Body of pancreas (tissue), 4 donors: ENCODE results near the gene MAP3K20.
"Not testable (repeated sequence)": the region's sequence is repeated elsewhere in the genome, so short reads cannot be mapped to it uniquely, and the experiment has no call there.

Experiments used
- POLR2A ChIP-seq, 3 donors: fragments of 450-650 bp; IDR thresholded peaks; one replicate each; pipeline ENCODE4 v1.6.1; 2016; ENCODE audit warnings: antibody characterized with exemption in 3 of 3, mild to moderate bottlenecking in 2 of 3
- TF ChIP-seq, protein P1 (sequence below), 7 experiments: fragments of 450-650 bp in 4 of 7; fragments of 200-600 bp in 3 of 7; sonication (generic) in 3 of 7; IDR thresholded peaks; one replicate each; pipeline ENCODE4 v1.5.1; 2016 to 2019; ENCODE audit warnings: antibody characterized with exemption in 7 of 7

DNA sequence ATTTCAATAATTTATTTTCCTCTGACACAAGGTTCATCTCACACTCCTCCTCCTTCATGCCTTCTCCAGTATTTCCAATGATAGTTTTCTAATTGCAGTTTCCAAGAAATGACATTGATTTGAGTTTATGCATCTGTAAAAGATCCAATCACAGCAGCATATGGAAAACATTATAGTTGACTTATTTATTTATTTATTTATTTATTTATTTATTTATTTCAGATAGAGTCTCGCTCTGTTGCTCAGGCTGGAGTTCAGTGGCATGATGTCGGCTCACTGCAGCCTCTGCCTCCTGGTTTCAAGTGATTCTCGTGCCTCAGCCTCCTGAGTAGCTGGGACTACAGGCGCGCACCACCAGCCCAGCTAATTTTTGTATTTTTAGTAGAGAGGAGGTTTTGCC lies 52.5 kb downstream of the MAP3K20 start:
- TF ChIP-seq POLR2A (IDR thresholded peaks at IDR 0.05), result not testable (repeated sequence)
- TF ChIP-seq, protein P1, sequence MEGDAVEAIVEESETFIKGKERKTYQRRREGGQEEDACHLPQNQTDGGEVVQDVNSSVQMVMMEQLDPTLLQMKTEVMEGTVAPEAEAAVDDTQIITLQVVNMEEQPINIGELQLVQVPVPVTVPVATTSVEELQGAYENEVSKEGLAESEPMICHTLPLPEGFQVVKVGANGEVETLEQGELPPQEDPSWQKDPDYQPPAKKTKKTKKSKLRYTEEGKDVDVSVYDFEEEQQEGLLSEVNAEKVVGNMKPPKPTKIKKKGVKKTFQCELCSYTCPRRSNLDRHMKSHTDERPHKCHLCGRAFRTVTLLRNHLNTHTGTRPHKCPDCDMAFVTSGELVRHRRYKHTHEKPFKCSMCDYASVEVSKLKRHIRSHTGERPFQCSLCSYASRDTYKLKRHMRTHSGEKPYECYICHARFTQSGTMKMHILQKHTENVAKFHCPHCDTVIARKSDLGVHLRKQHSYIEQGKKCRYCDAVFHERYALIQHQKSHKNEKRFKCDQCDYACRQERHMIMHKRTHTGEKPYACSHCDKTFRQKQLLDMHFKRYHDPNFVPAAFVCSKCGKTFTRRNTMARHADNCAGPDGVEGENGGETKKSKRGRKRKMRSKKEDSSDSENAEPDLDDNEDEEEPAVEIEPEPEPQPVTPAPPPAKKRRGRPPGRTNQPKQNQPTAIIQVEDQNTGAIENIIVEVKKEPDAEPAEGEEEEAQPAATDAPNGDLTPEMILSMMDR (IDR thresholded peaks at IDR 0.05), result not testable (repeated sequence)
